Measurements from ENCODE around the gene RAP2A. TPM values are rescaled to one million over a fixed set of nuclear protein-coding genes. Genes with fewer than 3 reads are reported as not detected.
A peak's percentile ranks its signal among the peaks of the same experiment; 100 is the strongest.

The RAP2A gene
- total and polyA plus RNA-seq, 11 donors, result 3.9 to 34.8 (median 23.2) TPM

DNA sequence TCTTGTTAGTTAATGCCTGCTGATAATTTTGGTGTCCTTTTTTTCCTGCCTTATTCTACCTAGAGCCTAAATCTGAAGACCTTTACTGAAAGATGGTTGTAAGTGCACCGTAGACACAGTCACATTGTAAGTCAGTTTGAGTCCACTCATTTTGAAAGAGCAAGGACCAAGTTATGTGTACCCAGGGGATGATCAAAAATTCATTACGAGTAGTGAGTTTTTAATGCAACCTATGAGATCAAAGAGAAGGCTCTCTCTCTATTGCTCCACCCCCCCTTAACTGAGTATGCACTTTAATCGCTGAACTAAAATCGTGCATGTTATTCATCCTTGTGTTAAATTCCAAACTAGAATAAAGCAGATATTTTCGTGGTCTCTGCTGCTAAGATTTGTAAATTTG lies 1.8 kb downstream of the RAP2A start:
- Histone ChIP-seq H3K27ac (no peak overlapping the region), H3K9me3 (no peaks in the 10 kb centered on the region), H3K4me1 (peaks cover 3 to 65% (median 40%) of the 10 kb centered on the region in 12 donors), H3K4me3 (peak overlapping the region in 11 of 12 donors; percentile 4 to 92 (median 82)), H3K27me3 (no peaks in the 10 kb centered on the region), H3K36me3 (peaks cover 0 to 10% (median 0%) of the 10 kb centered on the region in 9 donors)
- no peak for DNase-seq
- intact Hi-C loops (cut with DNase I), result loop anchor here in 4 of 10 donors (5.0 to 10.0 kb wide), 8 partner anchors 109 to 369 kb away; partner anchors contain the start of gene MBNL2 (in 2 of the 4)
- 14 to 27% (median 19%) methylated on average over 5 of the region's 5 CpGs for WGBS, 4 donors
- TF ChIP-seq POLR2A (IDR thresholded peaks at IDR 0.05), result no peak
- TF ChIP-seq, protein P1, sequence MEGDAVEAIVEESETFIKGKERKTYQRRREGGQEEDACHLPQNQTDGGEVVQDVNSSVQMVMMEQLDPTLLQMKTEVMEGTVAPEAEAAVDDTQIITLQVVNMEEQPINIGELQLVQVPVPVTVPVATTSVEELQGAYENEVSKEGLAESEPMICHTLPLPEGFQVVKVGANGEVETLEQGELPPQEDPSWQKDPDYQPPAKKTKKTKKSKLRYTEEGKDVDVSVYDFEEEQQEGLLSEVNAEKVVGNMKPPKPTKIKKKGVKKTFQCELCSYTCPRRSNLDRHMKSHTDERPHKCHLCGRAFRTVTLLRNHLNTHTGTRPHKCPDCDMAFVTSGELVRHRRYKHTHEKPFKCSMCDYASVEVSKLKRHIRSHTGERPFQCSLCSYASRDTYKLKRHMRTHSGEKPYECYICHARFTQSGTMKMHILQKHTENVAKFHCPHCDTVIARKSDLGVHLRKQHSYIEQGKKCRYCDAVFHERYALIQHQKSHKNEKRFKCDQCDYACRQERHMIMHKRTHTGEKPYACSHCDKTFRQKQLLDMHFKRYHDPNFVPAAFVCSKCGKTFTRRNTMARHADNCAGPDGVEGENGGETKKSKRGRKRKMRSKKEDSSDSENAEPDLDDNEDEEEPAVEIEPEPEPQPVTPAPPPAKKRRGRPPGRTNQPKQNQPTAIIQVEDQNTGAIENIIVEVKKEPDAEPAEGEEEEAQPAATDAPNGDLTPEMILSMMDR (IDR thresholded peaks at IDR 0.05), result no peak
- ATAC-seq, result no peak

DNA sequence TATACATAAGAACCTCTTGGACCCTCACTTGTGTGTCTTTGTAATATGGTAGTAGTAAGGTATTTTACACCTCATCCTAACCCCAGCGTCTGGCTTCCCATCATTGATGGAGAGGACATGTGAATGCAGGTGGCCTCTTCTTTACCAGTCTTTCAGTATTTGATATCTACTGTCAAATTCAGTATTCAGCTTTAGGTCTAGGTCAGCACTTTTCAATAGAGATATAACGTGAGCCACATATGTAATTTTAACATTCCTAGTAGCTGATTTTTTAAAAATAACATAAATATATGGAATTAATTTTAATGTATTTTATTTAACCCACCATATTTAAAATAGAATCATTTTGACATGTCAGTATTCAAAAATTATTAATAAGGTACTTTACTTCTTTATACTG lies 2.9 kb downstream of the RAP2A start:
- DNase-seq (no peak), ATAC-seq (no peak)
- Histone ChIP-seq H3K36me3 (peaks cover 0 to 10% (median 0%) of the 10 kb centered on the region in 9 donors), H3K4me3 (peak overlapping the region in 4 of 12 donors; percentile 82 to 92 (median 89)), H3K27me3 (no peaks in the 10 kb centered on the region), H3K27ac (no peak overlapping the region), H3K4me1 (peaks cover 3 to 62% (median 42%) of the 10 kb centered on the region in 12 donors), H3K9me3 (no peaks in the 10 kb centered on the region)
- TF ChIP-seq POLR2A (IDR thresholded peaks at IDR 0.05), result no peak
- TF ChIP-seq, protein P1 (IDR thresholded peaks at IDR 0.05), result no peak
- intact Hi-C loops (cut with DNase I), result loop anchor here in 4 of 10 donors (5.0 to 10.0 kb wide), 8 partner anchors 108 to 368 kb away; partner anchors contain the start of gene MBNL2 (in 2 of the 4)
- 73 to 90% (median 85%) methylated on average over 2 of the region's 2 CpGs for WGBS, 4 donors

DNA sequence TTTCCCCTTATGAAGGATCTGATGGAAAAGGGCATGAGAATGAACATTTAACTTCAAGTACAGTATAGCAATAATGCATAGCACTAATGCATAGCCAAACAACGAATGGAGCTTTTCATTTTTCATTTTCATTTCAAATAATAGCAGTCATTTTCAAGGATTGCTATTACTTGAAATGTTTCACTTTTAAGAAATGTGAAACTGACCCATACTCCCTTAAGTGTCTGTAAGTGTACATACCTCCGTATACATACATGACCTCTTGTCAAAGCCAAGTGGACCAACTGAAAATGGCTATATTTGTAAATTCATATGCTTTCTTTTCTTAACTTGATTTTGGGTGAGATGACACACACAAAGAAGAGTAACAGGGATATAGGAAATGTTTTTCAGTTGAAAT lies 3.8 kb downstream of the RAP2A start:
- no peak for DNase-seq
- ATAC-seq, result no peak
- 75 to 81% (median 77%) methylated on average over 2 of the region's 2 CpGs for WGBS, 4 donors
- Histone ChIP-seq H3K27ac (no peak overlapping the region), H3K9me3 (no peaks in the 10 kb centered on the region), H3K4me1 (peaks cover 3 to 67% (median 37%) of the 10 kb centered on the region in 12 donors), H3K36me3 (peaks cover 0 to 14% (median 0%) of the 10 kb centered on the region in 9 donors), H3K4me3 (no peak overlapping the region), H3K27me3 (no peaks in the 10 kb centered on the region)
- intact Hi-C loops (cut with DNase I), result loop anchor here in 4 of 10 donors (5.0 to 10.0 kb wide), 8 partner anchors 107 to 367 kb away; partner anchors contain the start of gene MBNL2 (in 2 of the 4)
- no peak for TF ChIP-seq POLR2A (IDR thresholded peaks at IDR 0.05)
- TF ChIP-seq, protein P1 (IDR thresholded peaks at IDR 0.05), result no peak

DNA sequence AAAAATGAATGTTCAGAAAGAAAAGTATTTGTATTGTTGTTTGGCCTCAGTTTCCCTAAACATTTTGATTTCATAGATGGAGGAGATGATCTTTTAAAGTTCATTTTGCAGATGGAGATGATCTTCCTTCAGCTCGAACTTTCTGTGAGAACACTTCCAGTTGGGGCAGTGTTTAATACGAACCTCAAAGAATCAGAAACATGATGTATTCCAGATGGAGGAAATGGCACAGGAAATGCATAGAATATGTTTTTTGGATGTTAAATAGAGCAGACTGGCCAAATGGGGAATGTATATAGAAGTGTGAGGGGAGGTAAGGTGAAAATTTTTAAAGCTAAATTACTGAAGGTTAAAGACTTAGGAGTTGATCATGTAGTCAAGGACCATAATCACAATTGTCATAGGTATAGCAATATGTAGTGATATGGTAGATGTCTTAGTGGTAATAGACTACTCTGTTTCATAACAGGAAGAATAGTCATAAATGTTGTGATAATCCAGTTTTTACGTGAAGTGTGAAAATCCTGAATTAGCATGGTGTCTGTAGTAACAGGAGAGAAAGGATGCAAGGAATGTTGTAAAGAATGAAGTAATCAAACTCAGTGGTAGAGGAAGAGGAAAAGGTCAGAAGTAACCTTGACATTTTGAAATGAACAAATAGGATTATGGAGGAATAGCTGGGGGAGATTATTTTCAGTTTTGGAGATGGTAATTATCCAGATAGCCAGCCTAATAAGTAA lies 5.1 kb downstream of the RAP2A start:
- H3K36me3 ChIP-seq, result peaks cover 0 to 22% (median 8%) of the 10 kb centered on the region in 9 donors
- no peak for DNase-seq
- intact Hi-C loops (cut with DNase I), result loop anchor here in 4 of 10 donors (5.0 to 10.0 kb wide), 8 partner anchors 106 to 366 kb away; partner anchors contain the start of gene MBNL2 (in 2 of the 4)
- TF ChIP-seq, protein P1 (IDR thresholded peaks at IDR 0.05), result no peak
- TF ChIP-seq POLR2A (IDR thresholded peaks at IDR 0.05), result no peak
- no peak for ATAC-seq
- no peaks in the 10 kb centered on the region for H3K27me3 ChIP-seq
- H3K27ac ChIP-seq, result no peak overlapping the region
- no peak overlapping the region for H3K4me3 ChIP-seq
- H3K9me3 ChIP-seq, result no peaks in the 10 kb centered on the region
- peaks cover 3 to 67% (median 37%) of the 10 kb centered on the region in 12 donors for H3K4me1 ChIP-seq
- 56 to 67% (median 63%) methylated on average over 3 of the region's 3 CpGs for WGBS, 4 donors
